ENCODE data around the gene BIRC6. TPM values are rescaled to one million over a fixed set of nuclear protein-coding genes. Genes with fewer than 3 reads are reported as not detected.

BIRC6 gene
- total and polyA plus RNA-seq, 8 donors: 12.4 to 58.3 (median 46.7) TPM

DNA sequence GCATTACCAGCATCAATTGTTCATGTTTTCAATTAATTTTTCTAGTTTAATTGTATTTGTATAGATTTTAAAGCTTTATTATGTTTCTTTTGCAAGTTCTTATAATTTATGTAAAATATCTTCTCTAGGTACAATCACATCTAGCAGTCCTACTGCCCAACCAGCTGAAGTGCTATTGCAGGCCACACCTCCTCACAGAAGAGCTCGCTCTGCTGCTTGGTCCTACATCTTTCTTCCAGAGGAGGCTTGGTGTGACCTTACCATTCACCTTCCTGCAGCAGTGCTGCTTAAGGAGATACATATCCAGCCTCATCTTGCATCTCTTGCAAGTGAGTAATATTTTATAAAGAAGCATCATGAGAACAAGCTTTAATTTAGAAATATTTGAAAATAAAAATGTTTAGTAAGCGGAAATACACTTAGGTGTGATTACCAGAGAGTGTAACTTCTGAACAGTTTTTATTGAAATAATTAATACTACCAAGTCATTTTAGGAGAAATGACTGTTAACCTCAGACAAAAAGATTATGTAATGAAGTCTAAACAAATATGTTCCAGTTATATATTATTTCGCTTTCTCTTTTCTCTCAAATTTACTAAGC lies 148.2 kb downstream of the BIRC6 start:
- TF ChIP-seq, protein P1, sequence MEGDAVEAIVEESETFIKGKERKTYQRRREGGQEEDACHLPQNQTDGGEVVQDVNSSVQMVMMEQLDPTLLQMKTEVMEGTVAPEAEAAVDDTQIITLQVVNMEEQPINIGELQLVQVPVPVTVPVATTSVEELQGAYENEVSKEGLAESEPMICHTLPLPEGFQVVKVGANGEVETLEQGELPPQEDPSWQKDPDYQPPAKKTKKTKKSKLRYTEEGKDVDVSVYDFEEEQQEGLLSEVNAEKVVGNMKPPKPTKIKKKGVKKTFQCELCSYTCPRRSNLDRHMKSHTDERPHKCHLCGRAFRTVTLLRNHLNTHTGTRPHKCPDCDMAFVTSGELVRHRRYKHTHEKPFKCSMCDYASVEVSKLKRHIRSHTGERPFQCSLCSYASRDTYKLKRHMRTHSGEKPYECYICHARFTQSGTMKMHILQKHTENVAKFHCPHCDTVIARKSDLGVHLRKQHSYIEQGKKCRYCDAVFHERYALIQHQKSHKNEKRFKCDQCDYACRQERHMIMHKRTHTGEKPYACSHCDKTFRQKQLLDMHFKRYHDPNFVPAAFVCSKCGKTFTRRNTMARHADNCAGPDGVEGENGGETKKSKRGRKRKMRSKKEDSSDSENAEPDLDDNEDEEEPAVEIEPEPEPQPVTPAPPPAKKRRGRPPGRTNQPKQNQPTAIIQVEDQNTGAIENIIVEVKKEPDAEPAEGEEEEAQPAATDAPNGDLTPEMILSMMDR (IDR thresholded peaks at IDR 0.05): no peak

DNA sequence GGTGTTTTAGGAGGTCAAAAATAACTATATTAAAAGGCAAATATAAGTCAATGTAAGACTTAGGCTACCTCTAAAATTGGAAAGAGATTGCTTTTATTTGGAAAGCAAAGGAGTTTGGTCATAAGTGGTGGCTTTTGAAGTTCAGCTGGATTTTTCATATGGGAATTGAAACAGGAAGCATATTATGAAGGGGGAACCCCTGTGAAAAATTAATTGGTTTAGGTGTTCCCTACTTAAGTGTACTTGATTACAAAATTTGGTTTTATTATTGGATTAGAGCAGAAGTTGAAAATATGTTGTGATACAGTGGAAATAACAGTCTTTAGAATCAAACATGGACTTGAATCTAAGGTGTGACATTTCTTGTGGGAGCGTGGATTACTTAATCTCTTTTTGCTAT lies 149.6 kb downstream of the BIRC6 start:
- no peak for DNase-seq
- WGBS, 2 donors: 71 to 79% methylated on average over 1 of the region's 1 CpG
- no peaks in the 10 kb centered on the region for H3K27me3 ChIP-seq
- peaks cover 0 to 64% (median 0%) of the 10 kb centered on the region in 3 donors for H3K36me3 ChIP-seq
- TF ChIP-seq, protein P1 (IDR thresholded peaks at IDR 0.05): no peak
- no peak overlapping the region for H3K4me3 ChIP-seq
- no peaks in the 10 kb centered on the region for H3K9me3 ChIP-seq
- intact Hi-C loops (cut with DNase I): no loop called here
- H3K27ac ChIP-seq: no peak overlapping the region
- ATAC-seq: no peak
- H3K4me1 ChIP-seq: no peaks in the 10 kb centered on the region
- FAIRE-seq: no peak

More for the DNA sequence above, 148.2 kb downstream of the BIRC6 start:
- ATAC-seq (no peak), FAIRE-seq (no peak), DNase-seq (no peak)
- no peaks in the 10 kb centered on the region for H3K27me3 ChIP-seq
- WGBS, 2 donors: 95 to 96% methylated on average over 3 of the region's 3 CpGs
- peaks cover 0 to 70% (median 0%) of the 10 kb centered on the region in 3 donors for H3K36me3 ChIP-seq
- no peaks in the 10 kb centered on the region for H3K4me1 ChIP-seq
- H3K4me3 ChIP-seq: no peak overlapping the region
- H3K27ac ChIP-seq: no peak overlapping the region
- H3K9me3 ChIP-seq: no peaks in the 10 kb centered on the region
- intact Hi-C loops (cut with DNase I): no loop called here

DNA sequence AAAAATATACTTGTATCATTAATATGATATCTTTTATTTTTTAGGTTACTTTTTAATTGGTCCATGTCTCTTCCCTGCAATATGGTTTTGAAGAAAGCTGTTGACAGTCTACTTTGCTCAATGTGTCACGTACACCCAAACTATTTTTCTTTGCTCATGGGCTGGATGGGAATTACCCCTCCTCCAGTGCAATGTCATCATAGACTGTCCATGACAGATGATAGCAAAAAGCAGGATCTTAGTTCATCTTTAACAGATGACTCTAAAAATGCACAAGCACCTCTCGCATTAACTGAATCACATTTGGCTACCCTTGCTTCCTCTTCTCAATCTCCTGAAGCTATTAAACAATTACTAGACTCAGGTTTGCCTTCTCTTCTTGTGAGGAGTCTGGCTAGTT lies 158.1 kb downstream of the BIRC6 start:
- TF ChIP-seq, protein P1 (IDR thresholded peaks at IDR 0.05): no peak
- H3K36me3 ChIP-seq: peaks cover 0 to 19% (median 15%) of the 10 kb centered on the region in 3 donors

DNA sequence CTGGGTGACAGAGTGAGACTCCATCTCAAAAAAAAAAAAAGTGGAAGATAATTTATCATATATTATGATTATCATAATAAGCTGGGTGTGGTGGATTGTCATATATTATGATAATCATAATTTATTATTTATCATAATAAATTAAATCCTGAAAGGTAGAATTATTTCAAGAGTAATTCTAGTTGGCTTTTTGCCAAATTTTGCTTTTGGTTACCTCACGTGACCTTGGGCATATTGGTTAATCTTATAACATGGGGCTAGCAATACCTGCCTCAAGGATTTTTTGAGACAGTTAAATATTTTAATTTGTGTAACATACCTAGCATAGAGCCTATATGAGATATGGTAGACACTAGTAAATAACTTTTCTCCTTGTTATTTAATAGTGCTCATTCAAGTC lies 159.7 kb downstream of the BIRC6 start:
- H3K9me3 ChIP-seq: no peaks in the 10 kb centered on the region
- intact Hi-C loops (cut with DNase I): no loop called here
- no peak overlapping the region for H3K4me3 ChIP-seq
- DNase-seq (no peak), ATAC-seq (peak in 2 of 4 donors; percentile 27 to 40), FAIRE-seq (no peak)
- TF ChIP-seq, protein P1 (IDR thresholded peaks at IDR 0.05): no peak
- H3K27ac ChIP-seq: no peak overlapping the region
- H3K36me3 ChIP-seq: peaks cover 0 to 27% (median 15%) of the 10 kb centered on the region in 3 donors
- no peaks in the 10 kb centered on the region for H3K4me1 ChIP-seq
- WGBS, 2 donors: 42 to 43% methylated on average over 1 of the region's 1 CpG
- no peaks in the 10 kb centered on the region for H3K27me3 ChIP-seq

More for the DNA sequence above, 158.1 kb downstream of the BIRC6 start:
- H3K4me1 ChIP-seq: no peaks in the 10 kb centered on the region
- H3K9me3 ChIP-seq: no peaks in the 10 kb centered on the region
- no peak overlapping the region for H3K27ac ChIP-seq
- DNase-seq: no peak
- H3K27me3 ChIP-seq: no peaks in the 10 kb centered on the region
- intact Hi-C loops (cut with DNase I): no loop called here
- no peak for ATAC-seq
- H3K4me3 ChIP-seq: no peak overlapping the region
- WGBS, 2 donors: 94 to 96% methylated on average over 2 of the region's 2 CpGs
- FAIRE-seq: no peak

DNA sequence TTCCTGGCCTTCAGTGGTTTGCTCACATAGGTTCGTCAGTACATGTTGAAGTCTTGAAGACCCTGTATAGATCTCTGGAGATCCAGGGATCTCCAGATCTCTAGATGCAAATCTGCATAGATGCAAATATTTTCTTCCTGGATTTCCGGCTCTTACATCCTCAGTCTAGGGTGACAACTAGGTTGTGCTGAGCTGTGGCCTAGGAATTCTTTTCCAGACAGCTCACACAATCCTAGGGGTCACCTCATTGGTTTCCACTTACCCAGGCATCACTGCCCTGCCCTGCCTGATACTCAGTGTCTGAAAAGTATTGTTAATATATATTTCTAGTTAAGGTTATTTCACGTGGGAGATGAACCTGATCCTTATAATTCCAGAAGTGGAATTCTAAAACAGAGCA lies 165.9 kb downstream of the BIRC6 start:
- peaks cover 0 to 36% (median 12%) of the 10 kb centered on the region in 3 donors for H3K36me3 ChIP-seq

More for the DNA sequence above, 165.9 kb downstream of the BIRC6 start:
- no peaks in the 10 kb centered on the region for H3K9me3 ChIP-seq
- H3K4me3 ChIP-seq: no peak overlapping the region
- WGBS, 2 donors: 88 to 93% methylated on average over 3 of the region's 3 CpGs
- H3K27ac ChIP-seq: no peak overlapping the region
- DNase-seq (no peak), ATAC-seq (no peak), FAIRE-seq (no peak)
- TF ChIP-seq, protein P1 (IDR thresholded peaks at IDR 0.05): no peak
- no peaks in the 10 kb centered on the region for H3K27me3 ChIP-seq
- H3K4me1 ChIP-seq: no peaks in the 10 kb centered on the region
- intact Hi-C loops (cut with DNase I): no loop called here
